Stomach (tissue), 9 donors: ENCODE measurements around the gene GRIP1. TPM values are rescaled to one million over a fixed set of nuclear protein-coding genes. Genes with fewer than 3 reads are reported as not detected.

Experiments used
- DNase-seq, 2 donors: peaks; one replicate each; pipeline versions ENCODE4 v3.0.0 to v3.0.0-alpha.2; 2013 to 2019
- H3K27ac ChIP-seq, 5 donors: fragments of 200-600 bp in 4 of 5; sonication (generic) in 4 of 5; one replicate each; pipeline ENCODE4 v1.5.1; 2013 to 2019; ENCODE audit warnings: mild to moderate bottlenecking in 1 of 5, moderate library complexity in 1 of 5
- H3K27me3 ChIP-seq, 3 donors: fragments of 200-600 bp; sonication (generic); one replicate each; pipeline ENCODE4 v1.5.1; 2017 to 2019; ENCODE audit warnings: mixed run types in 1 of 3
- H3K36me3 ChIP-seq, 4 donors: fragments of 200-600 bp; sonication (generic); 1 replicate in 3 of 4; 2 replicates in 1 of 4; pipeline ENCODE4 v1.5.1; 2016 to 2019
- H3K4me1 ChIP-seq, 4 donors: fragments of 200-600 bp; sonication (generic); one replicate each; pipeline ENCODE4 v1.5.1; 2016 to 2019
- H3K4me3 ChIP-seq, 4 donors: fragments of 200-600 bp; sonication (generic) in 3 of 4; one replicate each; pipeline ENCODE4 v1.5.1; 2016 to 2019; ENCODE audit warnings: mild to moderate bottlenecking in 1 of 4
- H3K9me3 ChIP-seq, 4 donors: fragments of 200-600 bp; sonication (generic); one replicate each; pipeline ENCODE4 v1.5.1; 2016 to 2019
- EP300 ChIP-seq: sonication (generic); formaldehyde crosslinking; IDR thresholded peaks from one replicate; pipeline ENCODE4 v1.6.1; 2017; ENCODE audit warnings: antibody characterized with exemption
- POLR2A ChIP-seq, 4 donors: fragments of 450-650 bp; IDR thresholded peaks; one replicate each; pipeline ENCODE4 v1.6.1; 2016; ENCODE audit warnings: antibody characterized with exemption in 4 of 4, control low read depth in 2 of 4, mild to moderate bottlenecking in 1 of 4, moderate library complexity in 1 of 4
- POLR2AphosphoS5 ChIP-seq, 3 donors: sonication (generic); formaldehyde crosslinking; IDR thresholded peaks; one replicate each; pipeline ENCODE4 v1.6.1; 2016; ENCODE audit warnings: antibody characterized with exemption in 3 of 3
- WGBS, 5 donors: extraction: QIAGEN DNeasy Blood & Tissue Kit in 3 of 5; methylation state at CpG; one replicate each; pipeline versions ENCODE4 v1.1.5 to v1.1.7; 2013 to 2018; 5-methylcytosine and 5-hydroxymethylcytosine counted together
- intact Hi-C: fragments of 100-400 bp; cut with DNase I; formaldehyde crosslinking; loops from one replicate; pipeline ENCODE4 v1.15.1; 2023; ENCODE audit warnings: low total_unique reads
- polyA plus RNA-seq, 3 donors: library from polyadenylated mRNA; stranded (reverse); fragments of 200-250 nt; gene quantifications; one replicate each; pipeline ENCODE4 v1.2.3, GENCODE V29; 2013
- total RNA-seq, 5 donors: library from RNA; depleted of rRNA; stranded (reverse); fragments of >200 nt; gene quantifications; one replicate each; pipeline versions ENCODE4 v1.1.0 to v1.2.3, GENCODE V29; 2014 to 2016
- TF ChIP-seq, protein P1 (sequence below), 7 experiments: fragments of 450-650 bp in 4 of 7; fragments of 200-600 bp in 3 of 7; sonication (generic) in 3 of 7; IDR thresholded peaks; one replicate each; pipeline ENCODE4 v1.5.1; 2016 to 2019; ENCODE audit warnings: antibody characterized with exemption in 7 of 7, control low read depth in 2 of 7, mild to moderate bottlenecking in 1 of 7
- donor health status: healthy with polysubstance abuse.
- donor health status: Bipolar disorder and iron deficiency.
- donor health status: healthy.

GRIP1 gene
- total and polyA plus RNA-seq, 8 donors, result 0.31 to 8.8 (median 4.4) TPM; not detected in 1

DNA sequence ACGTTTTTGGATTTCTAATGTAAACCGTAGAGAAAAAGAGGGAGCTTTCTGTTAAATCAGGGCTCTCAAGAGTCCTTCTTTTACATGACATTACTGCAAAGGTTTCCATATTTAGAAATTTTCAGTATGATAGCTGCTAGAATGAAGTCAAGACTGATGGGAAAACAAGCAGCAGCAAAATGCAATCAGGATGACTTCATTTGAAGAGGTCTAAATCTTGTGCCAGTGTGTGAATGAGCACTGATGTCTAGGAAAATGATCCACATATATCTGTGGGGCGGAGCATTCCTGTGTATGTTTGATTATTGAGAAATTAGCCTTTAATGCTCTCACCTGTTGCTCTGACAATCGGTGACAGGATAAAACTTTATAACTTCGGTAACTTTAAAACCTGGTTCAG, 73.6 kb downstream of the GRIP1 start:
- Histone ChIP-seq H3K9me3 (no peaks in the 10 kb centered on the region), H3K27me3 (no peaks in the 10 kb centered on the region), H3K36me3 (no peaks in the 10 kb centered on the region), H3K27ac (no peak overlapping the region), H3K4me3 (no peak overlapping the region), H3K4me1 (no peaks in the 10 kb centered on the region)
- no peak for DNase-seq
- intact Hi-C loops, result no loop called here
- TF ChIP-seq, protein P1, sequence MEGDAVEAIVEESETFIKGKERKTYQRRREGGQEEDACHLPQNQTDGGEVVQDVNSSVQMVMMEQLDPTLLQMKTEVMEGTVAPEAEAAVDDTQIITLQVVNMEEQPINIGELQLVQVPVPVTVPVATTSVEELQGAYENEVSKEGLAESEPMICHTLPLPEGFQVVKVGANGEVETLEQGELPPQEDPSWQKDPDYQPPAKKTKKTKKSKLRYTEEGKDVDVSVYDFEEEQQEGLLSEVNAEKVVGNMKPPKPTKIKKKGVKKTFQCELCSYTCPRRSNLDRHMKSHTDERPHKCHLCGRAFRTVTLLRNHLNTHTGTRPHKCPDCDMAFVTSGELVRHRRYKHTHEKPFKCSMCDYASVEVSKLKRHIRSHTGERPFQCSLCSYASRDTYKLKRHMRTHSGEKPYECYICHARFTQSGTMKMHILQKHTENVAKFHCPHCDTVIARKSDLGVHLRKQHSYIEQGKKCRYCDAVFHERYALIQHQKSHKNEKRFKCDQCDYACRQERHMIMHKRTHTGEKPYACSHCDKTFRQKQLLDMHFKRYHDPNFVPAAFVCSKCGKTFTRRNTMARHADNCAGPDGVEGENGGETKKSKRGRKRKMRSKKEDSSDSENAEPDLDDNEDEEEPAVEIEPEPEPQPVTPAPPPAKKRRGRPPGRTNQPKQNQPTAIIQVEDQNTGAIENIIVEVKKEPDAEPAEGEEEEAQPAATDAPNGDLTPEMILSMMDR (IDR thresholded peaks at IDR 0.05), result no peak
- no peak for TF ChIP-seq POLR2AphosphoS5 (IDR thresholded peaks at IDR 0.05)
- TF ChIP-seq EP300, result no peak
- no peak for TF ChIP-seq POLR2A (IDR thresholded peaks at IDR 0.05)
- 84 to 87% (median 84%) methylated on average over 5 of the region's 5 CpGs for WGBS, 5 donors

DNA sequence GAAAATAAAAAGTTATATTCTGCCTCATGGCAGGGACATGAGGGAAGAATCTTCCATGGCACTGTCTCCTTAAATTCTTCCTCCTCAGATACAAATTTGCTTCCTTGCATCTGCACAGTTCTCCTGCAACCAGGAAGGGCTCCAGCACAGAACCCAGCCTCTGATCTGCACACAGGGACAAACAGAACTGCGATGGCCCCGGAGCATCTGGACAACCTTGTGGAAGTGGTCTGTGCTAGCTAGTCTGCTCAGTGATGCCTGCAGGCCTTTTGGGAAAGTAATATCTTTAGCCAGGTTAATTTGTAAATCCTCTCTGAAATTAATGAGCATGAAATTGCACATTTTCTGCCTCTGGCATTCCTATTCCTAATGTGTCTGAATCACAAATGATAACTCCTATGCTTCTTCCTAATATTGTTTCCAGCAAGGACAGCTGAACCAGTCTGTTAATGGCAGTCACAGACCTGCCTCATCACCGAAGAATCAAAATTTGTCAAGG, 74.8 kb downstream of the GRIP1 start:
- no peaks in the 10 kb centered on the region for H3K9me3 ChIP-seq
- no peaks in the 10 kb centered on the region for H3K27me3 ChIP-seq

DNA sequence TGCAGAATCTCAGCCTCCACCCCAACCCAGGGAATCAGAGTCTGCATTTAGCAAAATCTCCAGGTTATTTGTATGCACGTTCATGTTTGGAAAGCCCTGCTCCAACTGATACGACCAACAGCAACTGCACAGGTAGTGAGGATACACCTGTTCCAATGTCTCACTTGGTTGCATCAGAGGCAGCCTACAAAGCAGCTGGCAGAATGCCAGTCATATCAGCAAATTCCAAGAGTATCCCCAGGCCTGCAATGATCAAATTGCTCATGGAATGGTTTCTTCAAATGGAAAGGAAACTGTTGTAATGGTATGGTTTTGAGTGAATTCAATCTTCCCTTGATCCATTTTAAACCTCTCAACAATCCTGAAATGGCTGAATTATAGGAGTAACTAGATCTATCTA, 75.4 kb downstream of the GRIP1 start:
- Histone ChIP-seq H3K9me3 (no peaks in the 10 kb centered on the region), H3K4me3 (no peak overlapping the region), H3K36me3 (no peaks in the 10 kb centered on the region), H3K27ac (no peak overlapping the region), H3K4me1 (peaks cover 0 to 5% (median 2%) of the 10 kb centered on the region in 4 donors), H3K27me3 (no peaks in the 10 kb centered on the region)
- TF ChIP-seq, protein P1 (IDR thresholded peaks at IDR 0.05), result no peak
- TF ChIP-seq POLR2A (IDR thresholded peaks at IDR 0.05) (no peak), POLR2AphosphoS5 (IDR thresholded peaks at IDR 0.05) (no peak), EP300 (no peak)
- no peak for DNase-seq
- intact Hi-C loops, result no loop called here
- whole genome bisulfite sequencing, 5 donors, result 60 to 80% (median 66%) methylated on average over 2 of the region's 2 CpGs

More for the DNA sequence above, 74.8 kb downstream of the GRIP1 start:
- Histone ChIP-seq H3K27ac (no peak overlapping the region), H3K36me3 (no peaks in the 10 kb centered on the region), H3K4me1 (peaks cover 0 to 5% (median 2%) of the 10 kb centered on the region in 4 donors), H3K4me3 (no peak overlapping the region)
- 93 to 99% (median 94%) methylated on average over 3 of the region's 3 CpGs for WGBS, 5 donors
- TF ChIP-seq EP300, result no peak
- TF ChIP-seq POLR2AphosphoS5 (IDR thresholded peaks at IDR 0.05), result no peak
- no peak for TF ChIP-seq POLR2A (IDR thresholded peaks at IDR 0.05)
- TF ChIP-seq, protein P1 (IDR thresholded peaks at IDR 0.05), result no peak
- no peak for DNase-seq
- intact Hi-C loops, result no loop called here

DNA sequence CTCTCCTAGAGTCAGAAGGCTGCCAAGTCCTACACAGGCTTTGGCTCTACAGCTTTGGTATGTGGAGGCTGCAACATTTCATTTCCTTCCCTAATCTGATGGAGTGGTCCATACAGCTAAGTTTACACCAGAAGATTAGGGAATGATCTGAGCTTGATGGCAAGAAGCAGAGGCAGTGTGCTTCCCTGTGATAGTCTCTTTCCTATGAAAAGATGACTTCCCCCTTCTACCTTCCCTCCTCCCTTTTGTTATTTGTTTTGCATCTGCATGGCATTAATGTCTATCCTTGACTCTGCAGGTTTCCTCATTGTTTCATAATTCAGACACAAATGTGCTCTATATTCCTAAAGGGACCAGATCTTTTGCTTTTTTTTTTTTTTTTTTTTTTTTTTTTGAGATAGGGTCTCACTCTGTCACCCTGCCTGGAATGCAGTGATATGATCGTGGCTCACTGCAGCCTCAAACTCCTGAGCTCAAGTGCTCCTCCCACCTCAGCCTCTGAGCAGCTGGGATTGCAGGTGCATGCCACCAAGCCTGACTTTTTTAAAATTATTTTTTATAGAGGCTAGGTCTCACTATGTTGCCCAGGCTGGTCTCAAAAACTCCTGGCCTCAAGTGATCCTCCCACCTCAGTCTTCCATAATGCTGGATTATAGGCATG, 76.3 kb downstream of the GRIP1 start:
- H3K4me3 ChIP-seq, result no peak overlapping the region
- 42 to 67% (median 44%) methylated on average over 1 of the region's 1 CpG for WGBS, 5 donors
- intact Hi-C loops, result no loop called here
- H3K27ac ChIP-seq, result no peak overlapping the region
- no peak for TF ChIP-seq EP300
- no peak for TF ChIP-seq POLR2A (IDR thresholded peaks at IDR 0.05)
- TF ChIP-seq, protein P1 (IDR thresholded peaks at IDR 0.05), result no peak
- TF ChIP-seq POLR2AphosphoS5 (IDR thresholded peaks at IDR 0.05), result no peak
- DNase-seq, result peak in 1 of 2 donors; percentile 25
- H3K36me3 ChIP-seq, result no peaks in the 10 kb centered on the region
- no peaks in the 10 kb centered on the region for H3K27me3 ChIP-seq
- peaks cover 0 to 5% (median 2%) of the 10 kb centered on the region in 4 donors for H3K4me1 ChIP-seq
- H3K9me3 ChIP-seq, result no peaks in the 10 kb centered on the region
